ENCODE measurements around the gene CLSTN3. TPM values are rescaled to one million over a fixed set of nuclear protein-coding genes. Genes with fewer than 3 reads are reported as not detected.

Gene CLSTN3
- polyA plus RNA-seq, 2 of the 4 experiments (the other 2 are of a cell fraction) = 17.4 to 24.9 TPM

GRCh38 chr12:7189398-7190267 lies 59.5 kb downstream of the CLSTN3 start, which contains the start of gene PEX5:
Gene PEX5 (plus strand): TSS chr12:7189686. CDS start chr12:7190378, 692 bp downstream.
- ChIA-PET CTCF (interaction anchor here (0.5 to 2.5 kb wide), 7 partner anchors 10 to 304 kb away, joined by 3 to 15 read pairs (median 4); no protein-coding TSS in a partner anchor), POLR2A (interaction anchor here (1.0 to 1.6 kb wide), 3 partner anchors 129 to 250 kb away, joined by 5 to 7 read pairs (median 5); partner anchors contain the start of genes C12orf57, C1S and RNU7-1)
- 0% methylated on average over 26 of the region's 68 CpGs for WGBS (ENCODE audit: missing lambda C conversion rate)
- Histone ChIP-seq H3K27ac (peak within 1 kb of the TSS; percentile 73 to 94), H3K9me3 (no peaks in the 10 kb centered on the region), H3K4me1 (peaks cover 19% of the 10 kb centered on the region; the same call in 2 of the 3 replicates), H3K4me2 (peak within 1 kb of the TSS; percentile 96), H3K4me3 (peak within 1 kb of the TSS; percentile 92)
- FAIRE-seq = no peak
- DNase-seq (ENCODE audit: low read depth in 1 of 2, low spot score in 1 of 2) = peak; percentile 89 to 96
- ATAC-seq = peak; percentile 93 to 97
- TF ChIP-seq JUN (IDR thresholded peaks at IDR 0.05) = peak in 1 of 2 experiments; percentile 88; a peak in 3 of 5 replicates
- TF ChIP-seq POLR2A (IDR thresholded peaks at IDR 0.05; ENCODE audit: low read length) = peak; percentile 36
- TF ChIP-seq MAX (IDR thresholded peaks at IDR 0.05) = peak; percentile 69
- peak; percentile 36 for TF ChIP-seq CHD2 (IDR thresholded peaks at IDR 0.05; ENCODE audit: low read length, partially characterized antibody)
- TF ChIP-seq E2F6 (IDR thresholded peaks at IDR 0.05; ENCODE audit: borderline replicate concordance, low read depth) = peak; percentile 57; the same call in 1 of the 2 replicates
- TF ChIP-seq BCL3 (IDR thresholded peaks at IDR 0.05) = peak; percentile 26; the same call in 1 of the 3 replicates
- TF ChIP-seq ZNF302 (CRISPR knock-in tag; IDR thresholded peaks at IDR 0.05) = no peak
- TF ChIP-seq EHF (CRISPR knock-in tag; IDR thresholded peaks at IDR 0.05) = no peak
- TF ChIP-seq RFX5 (IDR thresholded peaks at IDR 0.05) = no peak

GRCh38 chr12:7190268-7191055 lies 60.3 kb downstream of the CLSTN3 start:
- peak overlapping the region; percentile 95 for H3K4me2 ChIP-seq
- TF ChIP-seq RCOR1 (IDR thresholded peaks at IDR 0.05; ENCODE audit: low read depth, low read length) = no peak
- TF ChIP-seq ELK1 (IDR thresholded peaks at IDR 0.05; ENCODE audit: low read depth, low read length) = no peak
- TF ChIP-seq ATOH8 (CRISPR knock-in tag; IDR thresholded peaks at IDR 0.05; ENCODE audit: low read depth) = no peak
- TF ChIP-seq FOXS1 (CRISPR knock-in tag; IDR thresholded peaks at IDR 0.05) = no peak
- TF ChIP-seq TP53 (CRISPR knock-in tag; IDR thresholded peaks at IDR 0.05) = no peak
- TF ChIP-seq JUN (IDR thresholded peaks at IDR 0.05) = no peak
- no peak for TF ChIP-seq REST (IDR thresholded peaks at IDR 0.05)
- no peak for TF ChIP-seq SREBF2 (IDR thresholded peaks at IDR 0.05)
- TF ChIP-seq ZNF302 (CRISPR knock-in tag; IDR thresholded peaks at IDR 0.05) = no peak
- TF ChIP-seq EHMT2 (IDR thresholded peaks at IDR 0.05; ENCODE audit: low read depth) = no peak
- 52% methylated on average over 10 of the region's 17 CpGs for WGBS (ENCODE audit: missing lambda C conversion rate)
- ATAC-seq (peak; percentile 2 to 10; a peak in 3 of 6 replicates), DNase-seq (ENCODE audit: low read depth in 1 of 2, low spot score in 1 of 2) (peak; percentile 7 to 16), FAIRE-seq (no peak)
- CTCF ChIA-PET = interaction anchor here (0.9 kb wide), 1 partner anchor 46 kb away, joined by 3 read pairs; no protein-coding TSS in a partner anchor
- H3K27ac ChIP-seq = peak overlapping the region; percentile 73 to 94
- H3K9me3 ChIP-seq = no peaks in the 10 kb centered on the region
- POLR2A ChIA-PET = interaction anchor here (1.6 kb wide), 1 partner anchor 130 kb away, joined by 5 read pairs; the partner anchor contains the start of gene C1S
- H3K4me3 ChIP-seq = peak overlapping the region; percentile 92
- H3K4me1 ChIP-seq = peaks cover 19% of the 10 kb centered on the region; the same call in 2 of the 3 replicates
